Fibroblast of skin of left biceps (primary cell): ENCODE data around the gene CEACAM4.

ENCODE experiments used
- DNase-seq, 2 experiments: peaks; one replicate each; pipeline ENCODE4 v3.0.0-alpha.2; 2013; ENCODE audit warnings: low read depth in 2 of 2

CEACAM4 gene

DNA sequence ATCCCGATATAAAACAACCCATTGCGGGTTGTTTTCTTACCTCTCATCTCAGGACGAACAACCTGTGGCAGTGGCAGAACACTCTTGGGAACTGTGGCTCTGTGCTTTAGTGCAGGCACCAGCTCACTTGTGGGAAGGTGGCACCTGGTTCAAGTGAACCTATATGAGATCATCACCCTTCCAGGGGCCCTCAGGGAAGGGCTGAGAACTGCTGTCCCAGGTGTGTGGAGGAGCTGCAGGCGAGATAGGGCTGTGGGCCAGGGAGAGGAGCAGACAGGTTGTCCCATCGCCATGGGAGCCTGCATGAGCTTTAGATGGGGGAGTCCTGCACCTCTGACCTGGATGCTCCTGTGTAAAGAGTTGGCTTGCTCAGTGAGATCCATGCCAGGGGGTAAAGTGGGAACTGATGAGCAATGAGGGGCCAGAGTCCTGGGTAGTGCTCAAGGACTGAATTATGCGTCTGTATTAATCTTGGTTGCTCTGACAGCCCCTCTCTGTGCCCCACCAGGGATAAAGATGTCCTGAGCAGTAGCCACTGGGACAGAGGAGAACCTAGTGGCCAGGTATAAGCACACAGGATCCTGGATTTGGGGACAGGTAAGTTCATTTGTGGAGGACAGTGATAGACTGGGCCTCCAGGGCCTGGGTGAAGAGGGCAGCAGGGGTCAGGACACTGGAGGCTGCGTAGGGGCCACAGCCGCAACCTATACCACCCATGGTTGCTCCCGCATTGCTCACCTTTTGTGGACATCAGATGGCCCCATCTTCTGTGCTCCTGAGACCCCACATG lies 8.7 kb downstream of the CEACAM4 start:
- DNase-seq = no peak

GRCh38 chr19:41616792-41617621 lies 9.9 kb downstream of the CEACAM4 start:
- DNase-seq = no peak

GRCh38 chr19:41615207-41615606 lies 11.7 kb downstream of the CEACAM4 start:
- no peak for DNase-seq

DNA sequence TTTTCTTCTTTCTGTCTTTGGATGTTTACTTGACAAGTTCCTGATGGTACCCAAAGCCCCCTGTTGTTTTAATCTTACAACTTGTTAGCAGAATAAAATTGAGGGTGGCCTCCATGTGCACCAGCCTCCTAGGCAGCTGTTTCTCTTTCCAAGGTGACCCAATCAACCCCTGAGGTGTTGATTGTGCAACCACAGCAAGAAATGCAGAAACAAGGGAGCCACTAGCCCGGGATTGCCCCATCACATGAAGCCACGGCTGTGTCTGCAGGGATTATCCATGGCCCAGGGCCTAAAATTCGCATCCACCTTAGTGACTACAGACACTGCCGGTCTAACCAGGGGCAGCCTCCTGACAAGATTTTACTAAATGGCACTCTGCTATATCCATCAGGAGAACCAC lies 14.4 kb downstream of the CEACAM4 start:
- no peak for DNase-seq

- DNase-seq = no peak
These were observed 16.1 kb downstream of the CEACAM4 start for GRCh38 chr19:41610789-41611188.

GRCh38 chr19:41607668-41608067 lies 19.2 kb downstream of the CEACAM4 start:
- DNase-seq = no peak

GRCh38 chr19:41606215-41606837 lies 20.5 kb downstream of the CEACAM4 start:
- no peak for DNase-seq

- no peak for DNase-seq
These were observed 22.0 kb downstream of the CEACAM4 start for GRCh38 chr19:41604831-41605230.

DNA sequence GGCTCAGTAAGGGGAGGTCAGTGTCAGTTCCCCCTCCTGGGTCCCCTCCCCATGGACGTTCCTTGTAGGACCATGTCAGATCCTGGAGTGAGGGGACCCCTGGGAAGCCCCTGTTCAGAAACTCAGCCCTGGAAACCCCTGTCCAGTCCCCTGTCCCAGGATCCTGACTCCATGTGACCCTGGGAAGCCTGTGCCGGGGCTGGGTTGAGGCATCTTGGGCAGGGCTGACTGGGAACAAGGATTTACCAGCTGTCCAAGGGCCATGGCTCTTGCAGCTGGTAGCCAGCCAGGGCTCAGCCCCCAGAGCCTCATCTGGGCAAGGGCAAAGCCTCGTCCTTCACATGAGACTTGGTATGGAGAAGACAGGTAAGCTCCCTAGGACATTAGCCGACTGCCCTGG lies 25.1 kb downstream of the CEACAM4 start:
- no peak for DNase-seq

DNA sequence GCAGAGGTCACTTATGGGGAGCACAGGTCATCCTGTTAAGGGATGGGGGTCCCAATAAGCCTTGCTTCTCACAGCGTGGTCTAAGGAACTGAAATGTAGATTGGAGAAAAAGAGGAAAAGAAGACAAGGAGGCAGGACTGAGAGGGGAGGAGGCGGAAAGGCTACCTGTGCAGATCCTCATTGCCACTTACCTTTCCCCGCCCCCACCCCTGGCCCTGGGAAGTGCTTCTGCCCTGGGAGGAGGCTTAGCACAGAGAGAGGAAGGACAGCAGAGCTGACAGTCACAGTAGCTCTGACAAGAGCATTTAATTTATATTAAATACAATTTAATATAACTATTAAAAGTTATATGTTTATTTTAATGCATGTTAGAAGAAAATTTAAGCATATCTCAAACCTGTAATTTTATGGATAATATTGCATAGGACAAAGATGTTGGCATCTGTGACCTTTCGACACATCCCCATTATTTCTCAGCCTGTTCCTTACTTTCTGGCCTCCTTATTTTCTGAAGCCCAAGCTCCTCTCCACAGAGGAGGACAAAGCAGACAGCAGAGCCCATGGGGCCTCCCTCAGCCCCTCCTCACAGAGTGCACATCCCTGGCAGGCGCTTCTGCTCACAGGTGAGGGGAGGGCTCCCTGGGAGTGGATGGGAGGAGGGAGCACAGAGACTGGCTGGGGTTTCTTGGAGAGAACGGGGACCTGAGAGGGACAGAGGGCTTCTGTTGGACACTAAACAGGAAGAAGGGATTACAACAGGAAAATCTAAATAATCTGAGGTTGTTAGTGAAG lies 27.5 kb downstream of the CEACAM4 start:
- DNase-seq = no peak

DNA sequence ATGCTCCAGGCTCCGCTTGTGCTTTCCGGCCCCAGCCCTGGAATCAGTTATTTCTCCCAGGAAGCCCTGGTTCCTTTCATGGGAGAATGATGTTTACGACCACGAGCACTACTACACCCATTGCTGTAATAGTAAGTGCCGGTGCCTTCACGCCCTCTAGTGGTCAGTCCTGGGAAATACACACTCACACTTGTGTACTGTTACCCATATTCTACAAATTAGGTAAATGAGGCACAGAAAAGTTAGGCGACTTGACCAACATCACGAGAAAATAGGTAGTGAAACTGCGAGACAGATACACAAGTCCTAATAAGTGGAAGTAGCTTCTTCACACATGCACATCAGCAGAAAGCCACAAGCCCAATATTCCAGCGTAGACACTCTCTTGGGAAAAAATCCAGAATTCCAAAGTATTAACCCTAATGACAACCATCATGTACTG lies 29.3 kb downstream of the CEACAM4 start:
- peak; percentile 8 to 13 for DNase-seq

DNA sequence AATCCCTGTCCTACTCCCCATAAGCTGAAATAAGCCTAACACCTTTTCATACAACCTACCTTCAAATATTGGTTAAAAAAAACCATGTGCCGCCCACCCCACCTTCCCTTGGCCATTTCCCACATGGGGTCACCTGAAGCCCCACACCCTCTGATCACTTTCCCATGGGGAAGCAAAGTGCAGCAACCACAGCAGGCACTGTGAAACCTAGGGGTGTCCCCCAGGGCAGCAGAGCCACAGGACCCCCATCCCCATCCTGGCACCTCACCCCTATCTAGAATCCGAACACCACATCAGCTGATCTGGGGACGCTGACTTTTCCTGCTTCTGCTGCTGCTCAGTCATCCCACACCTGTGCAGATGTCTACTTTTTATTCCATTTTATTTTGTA lies 31.0 kb downstream of the CEACAM4 start:
- no peak for DNase-seq

- peak; percentile 14 to 16 for DNase-seq
These were observed 31.5 kb downstream of the CEACAM4 start for GRCh38 chr19:41595258-41595889.

GRCh38 chr19:41591951-41592562 lies 34.8 kb downstream of the CEACAM4 start:
- no peak for DNase-seq

DNA sequence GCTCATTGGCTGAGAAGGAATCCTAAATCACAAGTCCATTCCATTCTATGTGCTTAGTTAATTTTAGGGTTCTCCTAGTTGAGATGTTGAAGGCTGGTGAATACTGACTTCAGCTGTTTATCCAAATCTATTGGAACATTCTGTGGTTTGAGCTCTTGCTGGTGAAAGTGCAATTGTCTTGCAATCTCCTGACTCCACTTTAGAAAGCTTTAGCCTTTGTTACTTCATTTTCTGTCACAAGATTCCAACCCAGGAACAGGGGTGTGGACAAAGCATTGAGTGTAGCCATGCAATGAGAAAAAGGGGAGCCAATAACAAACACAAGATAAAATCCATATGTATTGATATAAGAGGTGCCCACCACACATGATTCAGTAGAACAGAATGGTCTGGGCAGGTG lies 35.9 kb downstream of the CEACAM4 start:
- DNase-seq = no peak

DNA sequence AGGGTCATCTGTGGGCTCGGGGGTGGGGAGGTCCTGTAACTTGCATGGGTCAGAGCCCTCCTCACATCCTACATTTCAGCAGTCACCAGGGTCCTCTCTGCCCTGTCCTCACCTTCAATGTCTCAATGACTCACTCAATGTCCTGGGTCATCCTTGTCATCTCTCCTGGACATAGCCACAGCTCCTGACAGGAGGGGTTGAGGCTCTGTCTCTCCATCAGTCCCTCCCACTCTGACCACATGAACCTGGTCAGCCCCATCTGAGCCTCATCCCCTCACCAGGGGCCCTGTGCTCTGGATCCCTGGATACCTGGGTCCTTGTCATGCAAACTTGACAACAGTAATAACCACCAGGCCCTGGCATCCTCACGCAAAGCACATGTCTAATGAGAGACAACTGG lies 37.5 kb downstream of the CEACAM4 start:
- DNase-seq = no peak

DNA sequence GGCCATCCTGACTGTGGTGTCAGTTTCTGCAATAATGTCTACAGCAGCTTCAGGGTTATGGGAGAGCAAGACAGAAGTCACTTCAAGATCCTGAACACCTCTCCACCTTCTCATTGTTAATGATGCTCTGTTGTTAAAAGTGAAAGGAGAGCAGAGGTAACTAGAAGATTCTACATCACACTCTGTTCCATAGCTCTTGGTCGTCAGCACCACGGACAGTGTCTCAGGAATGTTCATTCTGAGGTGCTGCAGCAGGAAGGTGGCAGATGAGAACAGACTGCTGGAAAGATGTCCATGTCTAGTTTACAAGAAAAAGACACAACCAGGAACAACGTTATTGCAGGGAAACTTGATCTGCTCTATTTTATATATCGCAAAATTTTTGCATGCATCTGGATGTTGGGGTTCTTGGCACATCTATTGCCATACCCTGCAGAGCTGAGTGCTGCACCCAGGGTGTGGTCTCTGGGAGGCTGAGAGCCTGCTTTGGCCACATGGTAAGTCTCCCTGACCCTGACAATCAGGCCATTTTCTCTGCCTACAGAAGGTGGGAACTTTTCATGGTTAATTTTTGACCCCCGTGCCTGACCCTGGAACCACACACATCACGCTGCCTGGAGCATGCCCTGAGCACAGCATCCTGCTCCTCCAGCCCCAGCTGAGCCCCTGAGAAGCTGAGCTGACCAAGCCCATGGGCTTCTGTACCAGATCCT lies 38.2 kb downstream of the CEACAM4 start:
- no peak for DNase-seq

GRCh38 chr19:41587838-41588210 lies 39.0 kb downstream of the CEACAM4 start:
- DNase-seq = no peak

- no peak for DNase-seq
These were observed 39.6 kb downstream of the CEACAM4 start for GRCh38 chr19:41587101-41587837.

DNA sequence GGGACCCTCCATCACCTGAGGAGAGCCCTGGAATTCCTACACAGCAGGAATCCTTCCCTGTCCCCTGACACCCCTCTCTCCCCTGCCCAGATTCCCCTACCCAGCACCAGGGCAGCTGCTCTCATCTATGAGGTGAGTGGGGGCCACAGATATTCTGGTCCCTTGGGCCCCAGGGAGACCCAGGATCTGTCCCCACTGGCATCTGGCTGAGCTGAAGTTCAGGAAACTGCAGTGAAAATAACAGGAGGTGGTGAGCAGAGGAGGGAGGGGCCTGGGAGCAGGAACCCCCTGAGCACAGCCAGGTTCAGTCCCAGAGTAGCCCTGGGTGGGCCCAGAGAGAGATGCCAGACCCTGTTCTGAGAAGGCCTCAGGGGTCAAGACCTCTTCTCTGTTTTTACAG lies 40.8 kb downstream of the CEACAM4 start:
- DNase-seq = no peak
